WTC11 (cell line): ENCODE results near the gene LYL1. TPM values are rescaled to one million over a fixed set of nuclear protein-coding genes. Genes with fewer than 3 reads are reported as not detected.

Experiments
- ATAC-seq: fragments of 200-7000 bp; cut with Tn5 transposase; 2 replicates; pipeline ENCODE4 v1.10.0; 2021; ENCODE audit warnings: mild to moderate bottlenecking, moderate library complexity
- CTCF ChIA-PET: fragments of 300-600 bp; sonication (Branson Sonifier 250); formaldehyde crosslinking; loops from one replicate; lab custom pipeline; 2021; ENCODE audit warnings: antibody characterized with exemption; lab: Charles Lee
- POLR2A ChIA-PET: fragments of 350-600 bp; sonication (Branson Sonifier 250); formaldehyde crosslinking; loops from one replicate; lab custom pipeline; 2021; ENCODE audit warnings: antibody characterized with exemption; lab: Charles Lee
- DNase-seq: peaks from one replicate; pipeline ENCODE4 v3.0.0; 2021; ENCODE audit warnings: low spot score
- H3K27ac Mint-ChIP-seq: 2 replicates; pipeline ENCODE4 v1.8.0; 2021; ENCODE audit warnings: mixed read lengths
- H3K27me3 Mint-ChIP-seq: 2 replicates; pipeline ENCODE4 v1.8.0; 2021; ENCODE audit warnings: low read depth, mild to moderate bottlenecking, moderate library complexity, mixed read lengths
- H3K36me3 Mint-ChIP-seq: 2 replicates; pipeline ENCODE4 v1.8.0; 2021; ENCODE audit warnings: mixed read lengths
- H3K4me1 Mint-ChIP-seq: 2 replicates; pipeline ENCODE4 v1.8.0; 2022; ENCODE audit warnings: mixed read lengths
- H3K4me3 Mint-ChIP-seq: 2 replicates; pipeline ENCODE4 v1.8.0; 2021; ENCODE audit warnings: mild to moderate bottlenecking, moderate library complexity, mixed read lengths
- H3K9me3 Mint-ChIP-seq: 2 replicates; pipeline ENCODE4 v1.8.0; 2021; ENCODE audit warnings: mixed read lengths
- CREB1 ChIP-seq: sonication (generic); formaldehyde crosslinking; IDR thresholded peaks from 2 replicates; pipeline ENCODE4 v1.8.0; 2023; ENCODE audit warnings: mild to moderate bottlenecking, missing genetic modification reagents
- ELF4 ChIP-seq: sonication (generic); formaldehyde crosslinking; IDR thresholded peaks from 2 replicates; pipeline ENCODE4 v1.8.1; 2022; ENCODE audit warnings: low read depth, mild to moderate bottlenecking, moderate library complexity, missing genetic modification reagents
- HMGA2 ChIP-seq: fragments of 250-450 bp; sonication (Bioruptor Pico); IDR thresholded peaks from 2 replicates; pipeline ENCODE4 v1.4.0; 2021; ENCODE audit warnings: mild to moderate bottlenecking, moderate library complexity
- JUN ChIP-seq: sonication (generic); formaldehyde crosslinking; IDR thresholded peaks from 2 replicates; pipeline ENCODE4 v1.8.0; 2023; ENCODE audit warnings: mild to moderate bottlenecking, missing genetic modification reagents
- SMAD4 ChIP-seq: sonication (generic); formaldehyde crosslinking; IDR thresholded peaks from 2 replicates; pipeline ENCODE4 v1.8.0; 2022; ENCODE audit warnings: mild to moderate bottlenecking, missing genetic modification reagents
- TP53 ChIP-seq: sonication (generic); formaldehyde crosslinking; IDR thresholded peaks from 2 replicates; pipeline ENCODE4 v1.8.1; 2023; ENCODE audit warnings: mild to moderate bottlenecking, missing genetic modification reagents
- ZNF121 ChIP-seq: sonication (generic); formaldehyde crosslinking; IDR thresholded peaks from 2 replicates; pipeline ENCODE4 v1.8.0; 2023; ENCODE audit warnings: missing genetic modification reagents
- ZNF138 ChIP-seq: sonication (generic); formaldehyde crosslinking; conservative IDR thresholded peaks from 2 replicates; pipeline ENCODE4 v1.8.1; 2022; ENCODE audit warnings: mild to moderate bottlenecking, moderate library complexity, missing genetic modification reagents
- ZNF317 ChIP-seq: sonication (generic); formaldehyde crosslinking; IDR thresholded peaks from 2 replicates; pipeline ENCODE4 v1.8.1; 2023; ENCODE audit warnings: low read depth, mild to moderate bottlenecking, moderate library complexity, missing genetic modification reagents, borderline replicate concordance
- ZNF396 ChIP-seq: fragments of 250-450 bp; sonication (Bioruptor Pico); IDR thresholded peaks from 2 replicates; pipeline ENCODE4 v1.8.0; 2021; ENCODE audit warnings: mild to moderate bottlenecking, moderate library complexity, borderline replicate concordance
- total RNA-seq: library from RNA; stranded (reverse); gene quantifications from 3 replicates; pipeline ENCODE4 v1.2.3, GENCODE V29; 2021
- TF ChIP-seq, protein P1 (sequence below): fragments of 250-450 bp; sonication (Bioruptor Pico); IDR thresholded peaks from 2 replicates; pipeline ENCODE4 v1.9.0; 2021; ENCODE audit warnings: mild to moderate bottlenecking
- TF ChIP-seq, protein P2 (sequence below): sonication (generic); formaldehyde crosslinking; IDR thresholded peaks from 2 replicates; pipeline ENCODE4 v1.8.1; 2022; ENCODE audit warnings: mild to moderate bottlenecking, moderate library complexity, missing genetic modification reagents
- TF ChIP-seq, protein P3 (sequence below): sonication (generic); formaldehyde crosslinking; IDR thresholded peaks from 2 replicates; pipeline ENCODE4 v1.8.1; 2023; ENCODE audit warnings: mild to moderate bottlenecking, missing genetic modification reagents
- TF ChIP-seq, protein P4 (sequence below): sonication (generic); formaldehyde crosslinking; conservative IDR thresholded peaks from 2 replicates; pipeline ENCODE4 v1.8.1; 2022; ENCODE audit warnings: mild to moderate bottlenecking, missing genetic modification reagents
- TF ChIP-seq, protein P5 (sequence below): sonication (generic); formaldehyde crosslinking; IDR thresholded peaks from 2 replicates; pipeline ENCODE4 v1.8.0; 2022; ENCODE audit warnings: mild to moderate bottlenecking, missing genetic modification reagents
- TF ChIP-seq, protein P6 (sequence below): sonication (generic); formaldehyde crosslinking; IDR thresholded peaks from 2 replicates; pipeline ENCODE4 v1.8.0; 2022; ENCODE audit warnings: missing genetic modification reagents

LYL1 gene
- total RNA-seq, 1 experiment from 2014 or later = 1.2 TPM

DNA sequence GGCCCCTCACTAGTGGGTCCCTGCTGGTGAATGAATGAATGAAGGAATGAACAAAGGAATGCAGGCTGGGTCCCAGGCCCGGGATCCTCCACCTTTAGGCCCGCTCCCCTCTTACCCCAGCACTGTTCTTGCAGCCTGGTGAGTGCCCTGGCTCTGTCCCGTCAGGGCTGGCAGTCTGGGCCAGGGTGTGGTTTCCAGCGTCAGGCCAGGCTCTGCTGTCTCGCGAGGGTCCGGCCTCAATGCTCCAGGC lies 317 bp downstream of the LYL1 start:
- H3K4me1 Mint-ChIP-seq = peaks cover 10% of the 10 kb centered on the region
- TF ChIP-seq HMGA2 (CRISPR knock-in tag) (no peak), SMAD4 (CRISPR knock-in tag) (no peak), CREB1 (CRISPR knock-in tag) (no peak), ZNF396 (CRISPR knock-in tag) (no peak)
- DNase-seq = no peak
- ChIA-PET POLR2A (interaction anchor here (0.6 kb wide), 1 partner anchor 196 kb away, joined by 4 read pairs; no protein-coding TSS in a partner anchor), CTCF (interaction anchor here (1.7 to 3.9 kb wide), 3 partner anchors 43 to 137 kb away, joined by 5 to 36 read pairs (median 18); no protein-coding TSS in a partner anchor)
- H3K36me3 Mint-ChIP-seq = peaks cover 2% of the 10 kb centered on the region; the same call in 1 of the 2 replicates
- H3K9me3 Mint-ChIP-seq = no peaks in the 10 kb centered on the region
- H3K27me3 Mint-ChIP-seq = peaks cover 51% of the 10 kb centered on the region
- ATAC-seq = peak; percentile 19
- no peak overlapping the region for H3K27ac Mint-ChIP-seq
- H3K4me3 Mint-ChIP-seq = peak overlapping the region; percentile 49

DNA sequence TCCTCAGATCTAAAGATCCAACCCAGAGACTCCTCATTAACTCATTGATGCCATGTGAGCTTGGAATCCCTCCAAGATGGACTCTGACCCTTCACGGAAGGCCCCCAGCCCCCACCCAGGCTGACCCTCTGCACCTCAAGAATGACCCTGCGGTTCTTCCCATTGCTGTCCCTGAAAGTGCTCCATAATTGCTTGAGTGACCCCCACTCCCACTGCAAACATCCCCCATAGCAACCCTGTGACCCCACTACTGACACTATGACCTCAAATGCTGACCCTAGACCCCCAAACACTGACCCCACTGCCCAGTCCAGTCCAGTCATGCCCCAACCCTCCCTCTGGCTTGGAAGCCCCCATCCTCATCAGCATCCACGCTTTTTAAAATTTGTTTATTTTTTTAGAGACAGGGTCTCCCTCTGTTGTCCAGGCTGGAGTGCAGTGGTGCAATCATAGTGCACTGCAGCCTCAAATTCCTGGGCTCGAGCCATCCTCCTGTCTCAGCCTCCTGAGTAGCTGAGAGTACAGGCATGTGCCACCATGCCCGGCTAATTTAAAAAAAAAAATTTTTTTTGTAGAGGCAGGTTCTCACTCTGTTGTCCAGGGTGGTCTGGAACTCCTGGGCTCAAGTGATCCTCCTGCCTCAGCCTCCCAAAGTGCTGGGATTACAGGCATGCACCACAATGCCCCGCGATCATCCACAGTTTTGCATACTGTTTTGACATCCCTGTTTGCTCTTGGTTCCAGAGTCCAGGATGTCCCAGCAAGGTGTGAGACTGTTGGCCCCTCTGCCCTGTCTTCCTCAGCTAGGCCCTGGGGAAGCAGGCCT lies 855 bp downstream of the LYL1 start:
- ATAC-seq (no peak), DNase-seq (no peak)
- Mint-ChIP-seq H3K27ac (no peak overlapping the region), H3K4me3 (peak overlapping the region; percentile 49)
- CTCF ChIA-PET = interaction anchor here (0.5 to 3.9 kb wide), 34 partner anchors 10 to 405 kb away, joined by 3 to 36 read pairs (median 4); partner anchors contain the start of genes GCDH, IER2, NACC1 and STX10
- TF ChIP-seq, protein P1, sequence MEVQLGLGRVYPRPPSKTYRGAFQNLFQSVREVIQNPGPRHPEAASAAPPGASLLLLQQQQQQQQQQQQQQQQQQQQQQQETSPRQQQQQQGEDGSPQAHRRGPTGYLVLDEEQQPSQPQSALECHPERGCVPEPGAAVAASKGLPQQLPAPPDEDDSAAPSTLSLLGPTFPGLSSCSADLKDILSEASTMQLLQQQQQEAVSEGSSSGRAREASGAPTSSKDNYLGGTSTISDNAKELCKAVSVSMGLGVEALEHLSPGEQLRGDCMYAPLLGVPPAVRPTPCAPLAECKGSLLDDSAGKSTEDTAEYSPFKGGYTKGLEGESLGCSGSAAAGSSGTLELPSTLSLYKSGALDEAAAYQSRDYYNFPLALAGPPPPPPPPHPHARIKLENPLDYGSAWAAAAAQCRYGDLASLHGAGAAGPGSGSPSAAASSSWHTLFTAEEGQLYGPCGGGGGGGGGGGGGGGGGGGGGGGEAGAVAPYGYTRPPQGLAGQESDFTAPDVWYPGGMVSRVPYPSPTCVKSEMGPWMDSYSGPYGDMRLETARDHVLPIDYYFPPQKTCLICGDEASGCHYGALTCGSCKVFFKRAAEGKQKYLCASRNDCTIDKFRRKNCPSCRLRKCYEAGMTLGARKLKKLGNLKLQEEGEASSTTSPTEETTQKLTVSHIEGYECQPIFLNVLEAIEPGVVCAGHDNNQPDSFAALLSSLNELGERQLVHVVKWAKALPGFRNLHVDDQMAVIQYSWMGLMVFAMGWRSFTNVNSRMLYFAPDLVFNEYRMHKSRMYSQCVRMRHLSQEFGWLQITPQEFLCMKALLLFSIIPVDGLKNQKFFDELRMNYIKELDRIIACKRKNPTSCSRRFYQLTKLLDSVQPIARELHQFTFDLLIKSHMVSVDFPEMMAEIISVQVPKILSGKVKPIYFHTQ (CRISPR knock-in tag) = no peak
- TF ChIP-seq TP53 (CRISPR knock-in tag) = no peak
- TF ChIP-seq, protein P2, sequence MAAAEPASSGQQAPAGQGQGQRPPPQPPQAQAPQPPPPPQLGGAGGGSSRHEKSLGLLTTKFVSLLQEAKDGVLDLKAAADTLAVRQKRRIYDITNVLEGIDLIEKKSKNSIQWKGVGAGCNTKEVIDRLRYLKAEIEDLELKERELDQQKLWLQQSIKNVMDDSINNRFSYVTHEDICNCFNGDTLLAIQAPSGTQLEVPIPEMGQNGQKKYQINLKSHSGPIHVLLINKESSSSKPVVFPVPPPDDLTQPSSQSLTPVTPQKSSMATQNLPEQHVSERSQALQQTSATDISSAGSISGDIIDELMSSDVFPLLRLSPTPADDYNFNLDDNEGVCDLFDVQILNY = no peak
- no peak for TF ChIP-seq JUN
- TF ChIP-seq, protein P3, sequence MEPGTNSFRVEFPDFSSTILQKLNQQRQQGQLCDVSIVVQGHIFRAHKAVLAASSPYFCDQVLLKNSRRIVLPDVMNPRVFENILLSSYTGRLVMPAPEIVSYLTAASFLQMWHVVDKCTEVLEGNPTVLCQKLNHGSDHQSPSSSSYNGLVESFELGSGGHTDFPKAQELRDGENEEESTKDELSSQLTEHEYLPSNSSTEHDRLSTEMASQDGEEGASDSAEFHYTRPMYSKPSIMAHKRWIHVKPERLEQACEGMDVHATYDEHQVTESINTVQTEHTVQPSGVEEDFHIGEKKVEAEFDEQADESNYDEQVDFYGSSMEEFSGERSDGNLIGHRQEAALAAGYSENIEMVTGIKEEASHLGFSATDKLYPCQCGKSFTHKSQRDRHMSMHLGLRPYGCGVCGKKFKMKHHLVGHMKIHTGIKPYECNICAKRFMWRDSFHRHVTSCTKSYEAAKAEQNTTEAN (CRISPR knock-in tag) = no peak
- TF ChIP-seq, protein P4, sequence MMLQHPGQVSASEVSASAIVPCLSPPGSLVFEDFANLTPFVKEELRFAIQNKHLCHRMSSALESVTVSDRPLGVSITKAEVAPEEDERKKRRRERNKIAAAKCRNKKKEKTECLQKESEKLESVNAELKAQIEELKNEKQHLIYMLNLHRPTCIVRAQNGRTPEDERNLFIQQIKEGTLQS (CRISPR knock-in tag) = no peak
- TF ChIP-seq, protein P5, sequence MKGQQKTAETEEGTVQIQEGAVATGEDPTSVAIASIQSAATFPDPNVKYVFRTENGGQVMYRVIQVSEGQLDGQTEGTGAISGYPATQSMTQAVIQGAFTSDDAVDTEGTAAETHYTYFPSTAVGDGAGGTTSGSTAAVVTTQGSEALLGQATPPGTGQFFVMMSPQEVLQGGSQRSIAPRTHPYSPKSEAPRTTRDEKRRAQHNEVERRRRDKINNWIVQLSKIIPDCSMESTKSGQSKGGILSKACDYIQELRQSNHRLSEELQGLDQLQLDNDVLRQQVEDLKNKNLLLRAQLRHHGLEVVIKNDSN = no peak
- no peak for TF ChIP-seq ELF4
- no peak for TF ChIP-seq HMGA2 (CRISPR knock-in tag)
- TF ChIP-seq, all 79 proteins: peak for 0
- H3K9me3 Mint-ChIP-seq = no peaks in the 10 kb centered on the region
- POLR2A ChIA-PET = interaction anchor here (0.6 kb wide), 1 partner anchor 196 kb away, joined by 4 read pairs; no protein-coding TSS in a partner anchor
- peaks cover 56% of the 10 kb centered on the region for H3K27me3 Mint-ChIP-seq
- no peaks in the 10 kb centered on the region for H3K36me3 Mint-ChIP-seq
- H3K4me1 Mint-ChIP-seq = peaks cover 15% of the 10 kb centered on the region

DNA sequence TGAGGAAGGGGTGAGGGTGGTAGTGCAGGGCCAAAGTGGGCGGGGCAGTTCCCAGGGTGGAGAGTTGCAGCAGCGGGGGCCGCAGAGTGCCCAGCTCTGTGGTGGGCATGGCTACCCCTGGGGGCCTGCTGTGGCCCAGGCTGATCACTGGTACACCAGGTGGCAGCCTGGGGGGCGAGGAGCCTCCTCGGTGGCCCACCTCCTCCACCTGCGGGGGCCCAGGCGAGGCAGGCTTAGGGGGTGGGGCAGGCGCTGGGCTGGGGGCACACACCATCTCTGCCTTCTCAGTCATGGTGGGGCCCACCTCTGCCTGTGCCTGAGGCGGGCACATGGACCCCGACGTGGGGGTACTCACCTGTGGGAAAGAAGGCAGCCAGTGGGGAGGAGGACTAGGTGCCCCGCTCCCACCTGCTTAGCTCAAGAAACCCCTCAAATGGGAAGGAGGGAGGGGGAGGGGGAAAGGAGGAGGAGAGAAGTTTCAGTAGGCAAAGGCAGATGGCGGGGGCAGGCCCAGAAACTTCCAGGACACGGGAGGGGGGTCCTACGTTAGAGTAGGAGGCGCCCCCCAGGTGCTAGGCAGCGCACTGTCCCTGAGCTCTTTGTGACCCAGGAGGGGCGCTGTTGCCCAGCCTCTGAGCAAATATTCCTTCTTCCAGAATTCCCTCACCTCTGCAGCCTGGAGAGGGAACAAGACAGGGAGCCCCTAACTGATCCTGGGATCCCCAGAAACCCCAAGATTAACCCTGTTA lies 1.6 kb downstream of the LYL1 start:
- Mint-ChIP-seq H3K27ac (no peak overlapping the region), H3K4me1 (peaks cover 17% of the 10 kb centered on the region), H3K9me3 (no peaks in the 10 kb centered on the region), H3K36me3 (no peaks in the 10 kb centered on the region), H3K27me3 (peaks cover 64% of the 10 kb centered on the region), H3K4me3 (peak overlapping the region; percentile 18; the same call in 1 of the 2 replicates)
- DNase-seq (peak; percentile 60), ATAC-seq (peak; percentile 4; the same call in 1 of the 2 replicates)
- ChIA-PET POLR2A (interaction anchor here (1.0 kb wide), 1 partner anchor 51 kb away, joined by 4 read pairs; no protein-coding TSS in a partner anchor), CTCF (interaction anchor here (0.5 to 3.9 kb wide), 47 partner anchors 9 to 1472 kb away, joined by 3 to 36 read pairs (median 4); partner anchors contain the start of genes DAND5, GCDH, IER2 and NACC1)
- TF ChIP-seq ZNF317 (CRISPR knock-in tag) (no peak), ZNF138 (CRISPR knock-in tag) (no peak), ZNF121 (no peak)
- TF ChIP-seq, protein P6, sequence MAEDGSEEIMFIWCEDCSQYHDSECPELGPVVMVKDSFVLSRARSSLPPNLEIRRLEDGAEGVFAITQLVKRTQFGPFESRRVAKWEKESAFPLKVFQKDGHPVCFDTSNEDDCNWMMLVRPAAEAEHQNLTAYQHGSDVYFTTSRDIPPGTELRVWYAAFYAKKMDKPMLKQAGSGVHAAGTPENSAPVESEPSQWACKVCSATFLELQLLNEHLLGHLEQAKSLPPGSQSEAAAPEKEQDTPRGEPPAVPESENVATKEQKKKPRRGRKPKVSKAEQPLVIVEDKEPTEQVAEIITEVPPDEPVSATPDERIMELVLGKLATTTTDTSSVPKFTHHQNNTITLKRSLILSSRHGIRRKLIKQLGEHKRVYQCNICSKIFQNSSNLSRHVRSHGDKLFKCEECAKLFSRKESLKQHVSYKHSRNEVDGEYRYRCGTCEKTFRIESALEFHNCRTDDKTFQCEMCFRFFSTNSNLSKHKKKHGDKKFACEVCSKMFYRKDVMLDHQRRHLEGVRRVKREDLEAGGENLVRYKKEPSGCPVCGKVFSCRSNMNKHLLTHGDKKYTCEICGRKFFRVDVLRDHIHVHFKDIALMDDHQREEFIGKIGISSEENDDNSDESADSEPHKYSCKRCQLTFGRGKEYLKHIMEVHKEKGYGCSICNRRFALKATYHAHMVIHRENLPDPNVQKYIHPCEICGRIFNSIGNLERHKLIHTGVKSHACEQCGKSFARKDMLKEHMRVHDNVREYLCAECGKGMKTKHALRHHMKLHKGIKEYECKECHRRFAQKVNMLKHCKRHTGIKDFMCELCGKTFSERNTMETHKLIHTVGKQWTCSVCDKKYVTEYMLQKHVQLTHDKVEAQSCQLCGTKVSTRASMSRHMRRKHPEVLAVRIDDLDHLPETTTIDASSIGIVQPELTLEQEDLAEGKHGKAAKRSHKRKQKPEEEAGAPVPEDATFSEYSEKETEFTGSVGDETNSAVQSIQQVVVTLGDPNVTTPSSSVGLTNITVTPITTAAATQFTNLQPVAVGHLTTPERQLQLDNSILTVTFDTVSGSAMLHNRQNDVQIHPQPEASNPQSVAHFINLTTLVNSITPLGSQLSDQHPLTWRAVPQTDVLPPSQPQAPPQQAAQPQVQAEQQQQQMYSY (CRISPR knock-in tag) = no peak
- TF ChIP-seq, protein P1 (CRISPR knock-in tag) = no peak
